GM12878 (cell line): ENCODE results near the gene ABI2. TPM values are rescaled to one million over a fixed set of nuclear protein-coding genes. Genes with fewer than 3 reads are reported as not detected.

Experiments used
- ATAC-seq: fragments of 200-7000 bp; cut with Tn5 transposase; 3 replicates; pipeline ENCODE4 v1.9.1; 2020; ENCODE audit warnings: mild to moderate bottlenecking, moderate library complexity
- BruUV-seq: library from RNA; stranded (reverse); fragments of 400-500 nt; replicated peaks from 2 replicates; lab custom pipeline; 2021; lab: Mats Ljungman, UMichigan
- CTCF ChIA-PET: fragments of 300-600 bp; sonication (Branson Sonifier 250); formaldehyde crosslinking; extraction: SDS; loops from one replicate; lab custom pipeline; 2021; ENCODE audit warnings: inconsistent platforms; lab: Yijun Ruan, JAX
- POLR2A ChIA-PET: fragments of 350-600 bp; formaldehyde crosslinking; extraction: SDS; loops from one replicate; lab custom pipeline; 2021; ENCODE audit warnings: inconsistent platforms; lab: Charles Lee
- RAD21 ChIA-PET: fragments of 300-600 bp; sonication (Branson Sonifier 250); formaldehyde crosslinking; loops from one replicate; lab custom pipeline; 2023; ENCODE audit warnings: antibody characterized with exemption; ENCODE audit not compliant: unreplicated experiment; lab: Charles Lee
- SMC1A ChIA-PET: fragments of 300-600 bp; sonication (Branson Sonifier 250); formaldehyde crosslinking; loops from one replicate; lab custom pipeline; 2023; ENCODE audit not compliant: unreplicated experiment, uncharacterized antibody; lab: Charles Lee
- DNase-seq: peaks from one replicate; pipeline ENCODE4 v3.0.0-alpha.2; 2011; ENCODE audit warnings: low read depth, low spot score
- FAIRE-seq: peaks from 3 replicates; lab custom pipeline; 2011; peaks lifted over from hg19 to GRCh38; lab: Jason Lieb, UNC
- H2AFZ ChIP-seq: 2 replicates; pipeline ENCODE4 v1.6.0; 2011; ENCODE audit warnings: low read depth, low read length, control low read depth; ENCODE audit not compliant: control insufficient read depth
- H3K27ac ChIP-seq: 2 replicates; pipeline ENCODE4 v1.5.1; 2011; ENCODE audit warnings: control low read depth; ENCODE audit not compliant: control insufficient read depth, insufficient read depth
- H3K27me3 ChIP-seq, 2 experiments: replicated peaks in 1 of 2; 2 replicates each; pipeline versions ENCODE4 v1.6.0 to v1.6.1; 2011; ENCODE audit warnings: low read length in 1 of 2; ENCODE audit not compliant: control insufficient read depth in 2 of 2, insufficient read depth in 2 of 2
- H3K36me3 ChIP-seq, 2 experiments: 2 replicates each; pipeline ENCODE4 v1.5.1; 2011; ENCODE audit warnings: low read length in 1 of 2; ENCODE audit not compliant: control insufficient read depth in 2 of 2, insufficient read depth in 2 of 2
- H3K4me1 ChIP-seq: 2 replicates; pipeline ENCODE4 v1.6.1; 2011; ENCODE audit warnings: mild to moderate bottlenecking, low read length, moderate library complexity, mixed read lengths; ENCODE audit not compliant: control insufficient read depth, insufficient read depth
- H3K4me2 ChIP-seq: 2 replicates; pipeline ENCODE4 v1.6.0; 2011; ENCODE audit warnings: control low read depth; ENCODE audit not compliant: control insufficient read depth, insufficient read depth
- H3K4me3 ChIP-seq: fragments of 200-600 bp; sonication (generic); 2 replicates; pipeline ENCODE4 v1.5.1; 2016
- H3K79me2 ChIP-seq: 2 replicates; pipeline ENCODE4 v1.6.0; 2011; ENCODE audit warnings: low read length; ENCODE audit not compliant: control insufficient read depth, insufficient read depth
- H3K9ac ChIP-seq: 2 replicates; pipeline ENCODE4 v1.8.0; 2011; ENCODE audit warnings: low read length, control low read depth, mixed read lengths; ENCODE audit not compliant: control insufficient read depth, insufficient read depth
- H3K9me3 ChIP-seq: replicated peaks from 3 replicates; pipeline ENCODE4 v1.5.1; 2011; ENCODE audit warnings: mild to moderate bottlenecking, low read length; ENCODE audit not compliant: control insufficient read depth, insufficient read depth
- H4K20me1 ChIP-seq: 2 replicates; pipeline ENCODE4 v1.6.0; 2011; ENCODE audit not compliant: control insufficient read depth, insufficient read depth
- BMI1 ChIP-seq: fragments of 450-650 bp; IDR thresholded peaks from 2 replicates; pipeline ENCODE4 v1.6.1; 2016; ENCODE audit warnings: mild to moderate bottlenecking, moderate library complexity, borderline replicate concordance
- GATAD2B ChIP-seq: fragments of 450-650 bp; conservative IDR thresholded peaks from 2 replicates; pipeline ENCODE4 v1.6.1; 2017; ENCODE audit warnings: low read depth, mild to moderate bottlenecking, moderate library complexity
- HDAC2 ChIP-seq: fragments of 200-600 bp; sonication (generic); IDR thresholded peaks from 2 replicates; pipeline ENCODE4 v1.6.1; 2017
- JUNB ChIP-seq: IDR thresholded peaks from 2 replicates; pipeline ENCODE4 v1.6.1; 2016; ENCODE audit warnings: antibody characterized with exemption, mild to moderate bottlenecking
- MEF2B ChIP-seq: fragments of 450-650 bp; IDR thresholded peaks from 2 replicates; pipeline ENCODE4 v1.6.1; 2018; ENCODE audit warnings: mild to moderate bottlenecking, moderate library complexity; ENCODE audit not compliant: partially characterized antibody, poor library complexity, severe bottlenecking
- MYB ChIP-seq: fragments of 150-350 bp; IDR thresholded peaks from 2 replicates; pipeline ENCODE4 v1.6.1; 2014; ENCODE audit warnings: mild to moderate bottlenecking, low read depth, low read length, borderline replicate concordance
- NFXL1 ChIP-seq: fragments of 450-650 bp; IDR thresholded peaks from 2 replicates; pipeline ENCODE4 v1.6.1; 2017; ENCODE audit warnings: antibody characterized with exemption, mild to moderate bottlenecking, borderline replicate concordance
- POLR2A ChIP-seq: IDR thresholded peaks from 2 replicates; pipeline ENCODE4 v1.6.1; 2011; ENCODE audit warnings: low read depth, mild to moderate bottlenecking, low read length
- RB1 ChIP-seq: fragments of 450-650 bp; formaldehyde crosslinking; IDR thresholded peaks from 2 replicates; pipeline ENCODE4 v1.6.1; 2017; ENCODE audit warnings: mild to moderate bottlenecking, borderline replicate concordance
- RELA ChIP-seq: fragments of 450-650 bp; IDR thresholded peaks from 2 replicates; pipeline ENCODE4 v1.8.0; 2014; ENCODE audit warnings: borderline replicate concordance; ENCODE audit not compliant: partially characterized antibody
- SMAD1 ChIP-seq: fragments of 450-650 bp; IDR thresholded peaks from 2 replicates; pipeline ENCODE4 v1.6.1; 2018; ENCODE audit warnings: mild to moderate bottlenecking, low read depth; ENCODE audit not compliant: partially characterized antibody
- SMARCA5 ChIP-seq: fragments of 450-650 bp; IDR thresholded peaks from 2 replicates; pipeline ENCODE4 v1.6.1; 2017; ENCODE audit warnings: mild to moderate bottlenecking
- SPI1 ChIP-seq: IDR thresholded peaks from 2 replicates; pipeline ENCODE4 v1.6.1; 2011; ENCODE audit warnings: low read depth, mild to moderate bottlenecking, low read length, moderate library complexity, borderline replicate concordance; ENCODE audit not compliant: insufficient read depth
- SREBF2 ChIP-seq: IDR thresholded peaks from 2 replicates; pipeline ENCODE4 v1.6.1; 2012; ENCODE audit warnings: mild to moderate bottlenecking, low read length
- ZBED1 ChIP-seq: IDR thresholded peaks from 2 replicates; pipeline ENCODE4 v1.6.1; 2016; ENCODE audit warnings: borderline replicate concordance
- in situ Hi-C: fragments of 300-500 bp; cut with MboI; formaldehyde crosslinking; loops from 9 replicates; pipeline ENCODE4 v1.14.3; 2018; ENCODE audit warnings: mixed read lengths
- intact Hi-C: fragments of 100-400 bp; cut with micrococcal nuclease; formaldehyde crosslinking; loops from one replicate; pipeline ENCODE4 v1.14.2; 2022; ENCODE audit not compliant: unreplicated experiment
- polyA plus RNA-seq, 11 experiments: library from polyadenylated mRNA; depleted of rRNA in 4 of 11; unstranded in 6 of 11; stranded (reverse) in 5 of 11; fragments of >200 nt; fragmentation: Nextera tagmentation in 4 of 11; fragmentation: Illumina TruSeq in 1 of 11; extraction: Ambion mirVana in 4 of 11; extraction: Trizol in 1 of 11; gene quantifications; 1 replicate in 1 of 11; 2 replicates in 10 of 11; pipeline versions ENCODE4 v1.2.1 to v1.2.3, GENCODE V29; 2011 to 2016; ENCODE audit warnings: inconsistent platforms in 2 of 11, missing spikeins in 2 of 11, low read depth in 1 of 11
- total RNA-seq, 4 experiments: library from RNA; depleted of rRNA in 3 of 4; stranded (reverse); fragments of >200 nt in 3 of 4; fragmentation: Illumina TruSeq in 1 of 4; extraction: Trizol in 1 of 4; gene quantifications; 2 replicates each; pipeline versions ENCODE4 v1.2.1 to v1.2.3, GENCODE V29; 2013 to 2021
- TF ChIP-seq, protein P1 (sequence below): fragments of 450-650 bp; IDR thresholded peaks from 2 replicates; pipeline ENCODE4 v1.6.1; 2017; ENCODE audit warnings: low read depth, mild to moderate bottlenecking, moderate library complexity
- TF ChIP-seq, protein P2 (sequence below): fragments of 450-650 bp; formaldehyde crosslinking; IDR thresholded peaks from 2 replicates; pipeline ENCODE4 v1.4.0; 2020; ENCODE audit warnings: mild to moderate bottlenecking, moderate library complexity
- TF ChIP-seq, protein P3 (sequence below): fragments of 450-650 bp; IDR thresholded peaks from 2 replicates; pipeline ENCODE4 v1.6.1; 2017; ENCODE audit warnings: borderline replicate concordance

ABI2 gene
- total and polyA plus RNA-seq, 10 of the 15 experiments (the other 5 are each of a cell fraction or from before 2014, with no cell fraction given) = 8.9 to 44.5 (median 30.3) TPM

DNA sequence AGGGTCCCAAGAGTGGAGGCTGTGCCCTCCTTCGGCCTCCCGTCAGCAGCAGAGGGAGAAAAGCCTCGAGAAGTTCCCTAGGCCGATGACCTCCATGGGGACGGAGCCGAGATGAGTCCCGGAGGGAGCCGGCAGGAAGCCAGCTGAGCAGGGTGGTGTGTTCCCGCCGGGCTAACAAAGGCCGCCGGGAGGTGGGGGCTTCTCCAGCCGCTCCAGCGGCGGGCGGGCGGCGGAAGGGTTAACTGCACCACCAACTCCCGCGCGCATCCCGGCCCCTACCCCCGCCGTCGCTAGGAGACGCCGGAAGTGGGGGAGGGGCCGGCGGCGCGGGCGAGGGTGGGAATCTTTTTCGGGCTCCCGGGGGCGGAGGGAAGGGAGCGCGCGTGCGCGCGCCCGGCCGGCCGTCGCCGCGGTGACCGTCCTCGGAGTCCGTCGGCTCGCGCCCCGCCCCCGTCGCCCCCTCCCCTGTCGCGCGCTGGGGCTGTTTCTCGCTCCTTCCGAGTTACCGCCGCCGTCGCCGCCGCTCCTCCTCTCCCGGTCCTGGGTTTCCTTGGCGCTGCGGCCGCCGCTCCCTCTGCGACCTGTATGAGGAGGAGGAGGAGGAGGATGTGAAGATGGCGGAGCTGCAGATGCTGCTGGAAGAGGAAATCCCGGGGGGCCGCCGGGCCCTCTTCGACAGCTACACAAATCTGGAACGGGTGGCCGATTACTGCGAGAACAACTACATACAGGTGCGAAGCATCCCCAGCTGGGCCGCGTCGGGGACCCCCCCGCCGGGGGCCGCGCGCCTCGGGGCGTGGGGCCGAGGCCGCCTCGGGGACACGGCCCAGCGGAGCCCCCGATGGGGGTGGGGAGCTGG lies at the start of gene ABI2 (continued):
- peak; percentile 64; the same call in 1 of the 2 replicates for TF ChIP-seq GATAD2B
- TF ChIP-seq BMI1 = peak; percentile 90
- no peak for TF ChIP-seq RELA
- TF ChIP-seq, protein P1, sequence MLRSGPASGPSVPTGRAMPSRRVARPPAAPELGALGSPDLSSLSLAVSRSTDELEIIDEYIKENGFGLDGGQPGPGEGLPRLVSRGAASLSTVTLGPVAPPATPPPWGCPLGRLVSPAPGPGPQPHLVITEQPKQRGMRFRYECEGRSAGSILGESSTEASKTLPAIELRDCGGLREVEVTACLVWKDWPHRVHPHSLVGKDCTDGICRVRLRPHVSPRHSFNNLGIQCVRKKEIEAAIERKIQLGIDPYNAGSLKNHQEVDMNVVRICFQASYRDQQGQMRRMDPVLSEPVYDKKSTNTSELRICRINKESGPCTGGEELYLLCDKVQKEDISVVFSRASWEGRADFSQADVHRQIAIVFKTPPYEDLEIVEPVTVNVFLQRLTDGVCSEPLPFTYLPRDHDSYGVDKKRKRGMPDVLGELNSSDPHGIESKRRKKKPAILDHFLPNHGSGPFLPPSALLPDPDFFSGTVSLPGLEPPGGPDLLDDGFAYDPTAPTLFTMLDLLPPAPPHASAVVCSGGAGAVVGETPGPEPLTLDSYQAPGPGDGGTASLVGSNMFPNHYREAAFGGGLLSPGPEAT = peak; percentile 64; the same call in 1 of the 2 replicates
- TF ChIP-seq SPI1 = no peak
- TF ChIP-seq POLR2A = peak; percentile 50

DNA sequence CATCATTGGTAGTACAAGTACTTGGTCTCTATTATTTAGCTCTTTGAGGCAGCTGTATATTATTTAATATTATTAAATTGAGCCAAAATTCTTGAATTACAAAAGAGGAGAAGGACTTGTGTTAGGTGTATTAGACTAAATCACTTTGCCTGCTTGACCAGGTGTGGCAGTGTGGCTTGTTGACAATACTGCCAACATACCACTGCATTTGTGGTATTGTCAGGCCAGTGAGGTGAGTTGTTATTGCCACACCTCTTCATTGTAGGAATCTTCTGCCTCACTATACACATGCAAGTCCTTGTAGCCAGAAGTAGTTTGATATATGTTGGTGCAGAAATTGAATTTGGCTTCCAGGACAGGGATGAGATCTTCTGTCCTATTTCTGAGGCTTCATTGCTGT lies 48.9 kb upstream of the ABI2 start:
- H3K36me3 ChIP-seq = peaks cover 5 to 8% of the 10 kb centered on the region in 2 experiments
- ChIA-PET SMC1A (no interaction called here), RAD21 (no interaction called here), POLR2A (no interaction called here), CTCF (no interaction called here)
- no peak overlapping the region for H3K9ac ChIP-seq
- H3K9me3 ChIP-seq = no peaks in the 10 kb centered on the region
- no peak overlapping the region for H3K27ac ChIP-seq
- ATAC-seq (no peak), DNase-seq (no peak), FAIRE-seq (no peak)
- H3K79me2 ChIP-seq = no peaks in the 10 kb centered on the region
- H3K4me2 ChIP-seq = no peak overlapping the region
- no peak overlapping the region for H2AFZ ChIP-seq
- H3K27me3 ChIP-seq = no peaks in the 10 kb centered on the region
- H3K4me1 ChIP-seq = no peaks in the 10 kb centered on the region
- no peak overlapping the region for H3K4me3 ChIP-seq
- intact Hi-C loops = no loop called here
- no TSS peak for BruUV-seq
- no peaks in the 10 kb centered on the region for H4K20me1 ChIP-seq
- in situ Hi-C loops = no loop called here
- TF ChIP-seq BMI1 (no peak), MYB (no peak), SREBF2 (no peak), RB1 (no peak), ZBED1 (no peak), JUNB (no peak), HDAC2 (no peak), SMARCA5 (no peak), SMAD1 (no peak), MEF2B (no peak), NFXL1 (no peak)
- TF ChIP-seq, protein P2, sequence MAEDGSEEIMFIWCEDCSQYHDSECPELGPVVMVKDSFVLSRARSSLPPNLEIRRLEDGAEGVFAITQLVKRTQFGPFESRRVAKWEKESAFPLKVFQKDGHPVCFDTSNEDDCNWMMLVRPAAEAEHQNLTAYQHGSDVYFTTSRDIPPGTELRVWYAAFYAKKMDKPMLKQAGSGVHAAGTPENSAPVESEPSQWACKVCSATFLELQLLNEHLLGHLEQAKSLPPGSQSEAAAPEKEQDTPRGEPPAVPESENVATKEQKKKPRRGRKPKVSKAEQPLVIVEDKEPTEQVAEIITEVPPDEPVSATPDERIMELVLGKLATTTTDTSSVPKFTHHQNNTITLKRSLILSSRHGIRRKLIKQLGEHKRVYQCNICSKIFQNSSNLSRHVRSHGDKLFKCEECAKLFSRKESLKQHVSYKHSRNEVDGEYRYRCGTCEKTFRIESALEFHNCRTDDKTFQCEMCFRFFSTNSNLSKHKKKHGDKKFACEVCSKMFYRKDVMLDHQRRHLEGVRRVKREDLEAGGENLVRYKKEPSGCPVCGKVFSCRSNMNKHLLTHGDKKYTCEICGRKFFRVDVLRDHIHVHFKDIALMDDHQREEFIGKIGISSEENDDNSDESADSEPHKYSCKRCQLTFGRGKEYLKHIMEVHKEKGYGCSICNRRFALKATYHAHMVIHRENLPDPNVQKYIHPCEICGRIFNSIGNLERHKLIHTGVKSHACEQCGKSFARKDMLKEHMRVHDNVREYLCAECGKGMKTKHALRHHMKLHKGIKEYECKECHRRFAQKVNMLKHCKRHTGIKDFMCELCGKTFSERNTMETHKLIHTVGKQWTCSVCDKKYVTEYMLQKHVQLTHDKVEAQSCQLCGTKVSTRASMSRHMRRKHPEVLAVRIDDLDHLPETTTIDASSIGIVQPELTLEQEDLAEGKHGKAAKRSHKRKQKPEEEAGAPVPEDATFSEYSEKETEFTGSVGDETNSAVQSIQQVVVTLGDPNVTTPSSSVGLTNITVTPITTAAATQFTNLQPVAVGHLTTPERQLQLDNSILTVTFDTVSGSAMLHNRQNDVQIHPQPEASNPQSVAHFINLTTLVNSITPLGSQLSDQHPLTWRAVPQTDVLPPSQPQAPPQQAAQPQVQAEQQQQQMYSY (CRISPR knock-in tag) = no peak
- TF ChIP-seq, protein P3, sequence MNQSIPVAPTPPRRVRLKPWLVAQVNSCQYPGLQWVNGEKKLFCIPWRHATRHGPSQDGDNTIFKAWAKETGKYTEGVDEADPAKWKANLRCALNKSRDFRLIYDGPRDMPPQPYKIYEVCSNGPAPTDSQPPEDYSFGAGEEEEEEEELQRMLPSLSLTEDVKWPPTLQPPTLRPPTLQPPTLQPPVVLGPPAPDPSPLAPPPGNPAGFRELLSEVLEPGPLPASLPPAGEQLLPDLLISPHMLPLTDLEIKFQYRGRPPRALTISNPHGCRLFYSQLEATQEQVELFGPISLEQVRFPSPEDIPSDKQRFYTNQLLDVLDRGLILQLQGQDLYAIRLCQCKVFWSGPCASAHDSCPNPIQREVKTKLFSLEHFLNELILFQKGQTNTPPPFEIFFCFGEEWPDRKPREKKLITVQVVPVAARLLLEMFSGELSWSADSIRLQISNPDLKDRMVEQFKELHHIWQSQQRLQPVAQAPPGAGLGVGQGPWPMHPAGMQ = no peak
